Measurements from ENCODE around the gene SLC2A2.
"Not testable (repeated sequence)": the region's sequence is repeated elsewhere in the genome, so short reads cannot be mapped to it uniquely, and the experiment has no call there.

Gene SLC2A2

DNA sequence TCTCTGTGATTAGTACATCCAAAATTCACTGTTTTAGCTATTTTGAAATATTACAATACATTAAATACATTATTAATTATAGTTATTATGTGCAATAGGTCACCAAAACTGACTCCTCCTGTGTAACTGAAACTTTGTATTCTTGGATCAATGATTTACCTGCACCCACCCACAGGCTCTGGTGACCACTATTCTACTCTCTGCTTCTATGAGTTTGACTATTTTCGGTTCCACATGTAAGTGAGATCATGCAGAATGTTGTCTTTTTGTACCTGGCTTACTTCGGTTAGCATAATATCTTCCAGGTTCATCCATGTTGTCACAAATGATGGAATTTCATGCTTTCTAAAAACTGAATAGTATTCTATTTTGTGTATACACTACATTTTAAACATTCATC, 43.8 kb downstream of the SLC2A2 start:
- H3K4me1 ChIP-seq (ENCODE audit: control insufficient read depth, insufficient read depth, low read length, poor library complexity, severe bottlenecking) = no peaks in the 10 kb centered on the region
- no peak overlapping the region for H3K4me3 ChIP-seq (ENCODE audit: extremely low read depth, insufficient read depth, low read length, poor library complexity, severe bottlenecking)
- 100% methylated on average over 1 of the region's 2 CpGs; no CpG with 5 or more reads in 1 of the 2 experiments for WGBS, 2 experiments (ENCODE audit: insufficient coverage in 2 of 2)
- no peaks in the 10 kb centered on the region for H3K9me3 ChIP-seq (ENCODE audit: control insufficient read depth, low read length)
- no peaks in the 10 kb centered on the region for H3K36me3 ChIP-seq (ENCODE audit: control insufficient read depth, insufficient read depth, low read length)
- no peak overlapping the region for H3K27ac ChIP-seq (ENCODE audit: low read depth, low read length, severe bottlenecking)

DNA sequence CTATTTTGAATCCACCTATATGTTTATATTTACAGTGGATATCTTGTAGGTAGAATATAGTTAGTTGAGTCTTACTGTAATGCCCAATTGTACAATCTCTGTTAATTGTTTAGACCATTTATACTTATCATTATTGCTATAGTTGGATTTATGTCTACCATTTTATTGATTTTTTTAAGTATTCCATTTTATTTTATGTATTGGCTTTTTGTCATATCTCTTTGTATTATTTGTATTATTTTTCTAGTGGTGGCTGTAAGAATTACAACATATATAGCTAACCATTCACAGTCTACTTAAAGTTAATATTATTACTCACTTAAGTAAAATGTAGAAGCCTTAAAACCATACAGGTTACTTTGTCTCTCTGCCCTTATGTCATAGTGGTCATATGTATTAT, 46.1 kb downstream of the SLC2A2 start:
- no peaks in the 10 kb centered on the region for H3K4me1 ChIP-seq (ENCODE audit: control insufficient read depth, insufficient read depth, low read length, poor library complexity, severe bottlenecking)
- H3K4me3 ChIP-seq (ENCODE audit: extremely low read depth, insufficient read depth, low read length, poor library complexity, severe bottlenecking) = no peak overlapping the region
- no peaks in the 10 kb centered on the region for H3K9me3 ChIP-seq (ENCODE audit: control insufficient read depth, low read length)
- no peaks in the 10 kb centered on the region for H3K36me3 ChIP-seq (ENCODE audit: control insufficient read depth, insufficient read depth, low read length)
- H3K27ac ChIP-seq (ENCODE audit: low read depth, low read length, severe bottlenecking) = no peak overlapping the region

GRCh38 chr3:170977949-170978745, 48.4 kb downstream of the SLC2A2 start:
- Histone ChIP-seq H3K27ac (ENCODE audit: low read depth, low read length, severe bottlenecking) (no peak overlapping the region), H3K9me3 (ENCODE audit: control insufficient read depth, low read length) (no peaks in the 10 kb centered on the region), H3K4me3 (ENCODE audit: extremely low read depth, insufficient read depth, low read length, poor library complexity, severe bottlenecking) (no peak overlapping the region), H3K4me1 (ENCODE audit: control insufficient read depth, insufficient read depth, low read length, poor library complexity, severe bottlenecking) (no peaks in the 10 kb centered on the region), H3K36me3 (ENCODE audit: control insufficient read depth, insufficient read depth, low read length) (no peaks in the 10 kb centered on the region)
- 85 to 86% methylated on average over 7 to 8 of the region's 11 CpGs for WGBS, 2 experiments (ENCODE audit: insufficient coverage in 2 of 2)

GRCh38 chr3:170976190-170976519, 50.4 kb downstream of the SLC2A2 start:
- Histone ChIP-seq H3K27ac (ENCODE audit: low read depth, low read length, severe bottlenecking) (no peak overlapping the region), H3K4me3 (ENCODE audit: extremely low read depth, insufficient read depth, low read length, poor library complexity, severe bottlenecking) (no peak overlapping the region), H3K9me3 (ENCODE audit: control insufficient read depth, low read length) (no peaks in the 10 kb centered on the region), H3K4me1 (ENCODE audit: control insufficient read depth, insufficient read depth, low read length, poor library complexity, severe bottlenecking) (no peaks in the 10 kb centered on the region), H3K36me3 (ENCODE audit: control insufficient read depth, insufficient read depth, low read length) (no peaks in the 10 kb centered on the region)
- WGBS, 2 experiments (ENCODE audit: insufficient coverage in 2 of 2) = 74 to 91% methylated on average over 1 to 2 of the region's 4 CpGs

DNA sequence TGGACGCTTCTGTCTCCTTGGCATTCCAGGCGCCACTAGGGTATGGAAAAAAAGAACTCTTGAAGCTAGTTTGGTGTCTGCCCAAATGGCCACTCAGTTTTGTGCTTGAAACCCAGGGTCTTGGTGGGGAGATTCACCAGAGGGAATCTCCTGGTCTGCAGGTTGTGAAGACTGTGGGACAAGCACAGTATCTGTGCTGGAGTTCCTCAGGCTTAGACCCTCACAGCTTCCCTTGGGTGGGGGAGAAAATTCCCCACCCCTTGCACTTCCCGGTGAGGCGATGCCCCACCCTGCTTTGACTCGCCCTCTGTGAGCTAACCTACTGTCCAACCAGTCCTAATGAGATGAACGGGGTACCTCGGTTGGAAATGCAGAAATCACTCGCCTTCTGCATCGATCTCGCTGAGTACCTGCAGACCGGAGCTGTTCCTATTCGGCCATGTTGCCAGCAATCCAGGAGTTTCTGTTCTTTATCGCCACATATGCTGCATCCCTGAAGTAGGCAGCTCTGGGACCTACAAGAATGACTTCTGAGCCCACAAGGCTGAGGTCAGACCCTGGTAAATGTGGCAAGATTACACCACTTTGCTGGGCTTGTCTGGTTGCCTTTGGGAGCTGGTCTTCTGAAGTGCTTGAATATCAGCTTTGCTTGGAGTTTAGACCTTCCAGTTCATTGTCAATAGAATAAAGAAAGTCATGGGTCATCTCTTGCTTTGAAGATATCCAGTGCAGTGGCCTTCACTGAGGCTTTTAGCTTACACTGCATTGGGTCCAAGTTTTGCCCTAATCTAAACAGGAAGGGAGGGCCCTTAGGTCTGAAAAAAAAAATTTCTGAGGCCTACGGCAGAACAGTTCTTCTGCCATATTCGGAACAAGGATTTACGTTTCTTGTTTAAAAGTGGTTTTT, 51.0 kb downstream of the SLC2A2 start:
- Histone ChIP-seq H3K4me1 (ENCODE audit: control insufficient read depth, insufficient read depth, low read length, poor library complexity, severe bottlenecking) (no peaks in the 10 kb centered on the region), H3K9me3 (ENCODE audit: control insufficient read depth, low read length) (no peaks in the 10 kb centered on the region), H3K4me3 (ENCODE audit: extremely low read depth, insufficient read depth, low read length, poor library complexity, severe bottlenecking) (no peak overlapping the region), H3K36me3 (ENCODE audit: control insufficient read depth, insufficient read depth, low read length) (no peaks in the 10 kb centered on the region), H3K27ac (ENCODE audit: low read depth, low read length, severe bottlenecking) (no peak overlapping the region)
- WGBS, 2 experiments (ENCODE audit: insufficient coverage in 2 of 2) = 90 to 94% methylated on average over 13 to 14 of the region's 16 CpGs

GRCh38 chr3:170974872-170975271, 51.6 kb downstream of the SLC2A2 start:
- Histone ChIP-seq H3K27ac (ENCODE audit: low read depth, low read length, severe bottlenecking) (no peak overlapping the region), H3K9me3 (ENCODE audit: control insufficient read depth, low read length) (no peaks in the 10 kb centered on the region), H3K4me3 (ENCODE audit: extremely low read depth, insufficient read depth, low read length, poor library complexity, severe bottlenecking) (no peak overlapping the region), H3K36me3 (ENCODE audit: control insufficient read depth, insufficient read depth, low read length) (no peaks in the 10 kb centered on the region), H3K4me1 (ENCODE audit: control insufficient read depth, insufficient read depth, low read length, poor library complexity, severe bottlenecking) (no peaks in the 10 kb centered on the region)
- WGBS, 2 experiments (ENCODE audit: insufficient coverage in 2 of 2) = 88 to 93% methylated on average over 8 of the region's 9 CpGs

DNA sequence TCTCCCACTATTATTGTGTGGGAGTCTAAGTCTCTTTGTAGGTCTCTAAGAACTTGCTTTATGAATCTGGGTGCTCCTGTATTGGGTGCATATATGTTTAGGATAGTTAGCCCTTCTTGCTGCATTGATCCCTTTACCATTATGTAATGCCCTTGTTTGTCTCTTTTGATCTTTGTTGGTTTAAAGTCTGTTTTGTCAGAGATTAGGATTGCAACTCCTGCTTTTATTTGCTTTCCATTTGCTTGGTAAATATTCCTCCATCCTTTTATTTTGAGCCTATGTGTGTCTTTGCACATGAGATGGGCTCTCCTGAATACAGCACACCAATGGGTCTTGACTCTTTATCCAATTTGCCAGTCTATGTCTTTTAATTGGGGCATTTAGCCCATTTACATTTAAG, 53.6 kb downstream of the SLC2A2 start:
- not testable (repeated sequence) for H3K4me3 ChIP-seq (ENCODE audit: extremely low read depth, insufficient read depth, low read length, poor library complexity, severe bottlenecking); H3K27ac ChIP-seq (ENCODE audit: low read depth, low read length, severe bottlenecking); H3K4me1 ChIP-seq (ENCODE audit: control insufficient read depth, insufficient read depth, low read length, poor library complexity, severe bottlenecking); H3K9me3 ChIP-seq (ENCODE audit: control insufficient read depth, low read length); H3K36me3 ChIP-seq (ENCODE audit: control insufficient read depth, insufficient read depth, low read length)

- WGBS, 2 experiments (ENCODE audit: insufficient coverage in 2 of 2) = 67 to 80% methylated on average over 1 of the region's 1 CpG
- H3K9me3 ChIP-seq (ENCODE audit: control insufficient read depth, low read length) = no peaks in the 10 kb centered on the region
- H3K36me3 ChIP-seq (ENCODE audit: control insufficient read depth, insufficient read depth, low read length) = no peaks in the 10 kb centered on the region
- H3K4me3 ChIP-seq (ENCODE audit: extremely low read depth, insufficient read depth, low read length, poor library complexity, severe bottlenecking) = no peak overlapping the region
- no peak overlapping the region for H3K27ac ChIP-seq (ENCODE audit: low read depth, low read length, severe bottlenecking)
- no peaks in the 10 kb centered on the region for H3K4me1 ChIP-seq (ENCODE audit: control insufficient read depth, insufficient read depth, low read length, poor library complexity, severe bottlenecking)
These were observed 59.4 kb downstream of the SLC2A2 start for GRCh38 chr3:170967126-170967525.

DNA sequence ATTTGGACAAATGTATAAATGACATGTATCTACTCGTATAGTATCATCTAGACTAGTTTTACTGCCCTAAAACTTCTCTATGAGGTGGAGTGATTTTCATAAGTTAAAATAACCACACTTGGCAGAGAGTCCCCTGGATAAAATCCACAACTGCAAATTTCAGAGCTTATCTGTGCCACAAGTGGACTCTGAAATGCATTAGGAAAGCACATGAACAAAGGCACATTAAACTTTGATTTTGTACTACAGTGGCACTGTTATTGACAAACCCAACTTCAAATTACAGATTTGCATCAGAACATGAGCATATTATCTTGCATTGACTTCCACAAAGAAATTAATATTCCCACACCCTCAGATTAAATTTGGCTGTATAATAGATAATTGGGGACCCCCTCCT, 60.0 kb downstream of the SLC2A2 start:
- H3K27ac ChIP-seq (ENCODE audit: low read depth, low read length, severe bottlenecking) = no peak overlapping the region
- H3K4me1 ChIP-seq (ENCODE audit: control insufficient read depth, insufficient read depth, low read length, poor library complexity, severe bottlenecking) = no peaks in the 10 kb centered on the region
- no peaks in the 10 kb centered on the region for H3K36me3 ChIP-seq (ENCODE audit: control insufficient read depth, insufficient read depth, low read length)
- no peak overlapping the region for H3K4me3 ChIP-seq (ENCODE audit: extremely low read depth, insufficient read depth, low read length, poor library complexity, severe bottlenecking)
- no peaks in the 10 kb centered on the region for H3K9me3 ChIP-seq (ENCODE audit: control insufficient read depth, low read length)
- WGBS, 2 experiments (ENCODE audit: insufficient coverage in 2 of 2) = no CpG with 5 or more reads among the region's 1 CpG

DNA sequence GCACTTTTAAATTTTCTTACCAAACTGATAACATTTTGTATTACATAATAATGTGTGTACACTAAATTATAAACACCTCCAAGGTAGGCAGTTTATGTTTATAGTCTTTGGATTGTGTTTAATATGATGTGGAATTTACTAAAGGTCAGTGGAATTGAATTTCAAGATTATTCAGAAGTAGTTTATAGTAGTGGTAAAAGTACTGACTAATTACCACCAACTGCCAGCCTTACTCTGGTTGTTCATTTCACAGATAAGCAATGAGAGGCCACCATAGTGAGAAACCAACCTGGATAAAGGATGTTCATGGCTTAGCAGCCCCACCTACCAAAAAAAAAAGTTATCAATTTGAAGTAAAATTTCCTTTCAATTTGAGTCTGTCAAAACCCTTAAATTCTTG, 64.1 kb downstream of the SLC2A2 start:
- H3K36me3 ChIP-seq (ENCODE audit: control insufficient read depth, insufficient read depth, low read length) = no peaks in the 10 kb centered on the region
- H3K4me1 ChIP-seq (ENCODE audit: control insufficient read depth, insufficient read depth, low read length, poor library complexity, severe bottlenecking) = no peaks in the 10 kb centered on the region
- H3K27ac ChIP-seq (ENCODE audit: low read depth, low read length, severe bottlenecking) = no peak overlapping the region
- H3K4me3 ChIP-seq (ENCODE audit: extremely low read depth, insufficient read depth, low read length, poor library complexity, severe bottlenecking) = no peak overlapping the region
- H3K9me3 ChIP-seq (ENCODE audit: control insufficient read depth, low read length) = no peaks in the 10 kb centered on the region
